ENCODE data around the gene UNKL.
A peak's percentile ranks its signal among the peaks of the same experiment; 100 is the strongest.

UNKL gene

GRCh38 chr16:1367486-1368174, 46.9 kb downstream of the UNKL start:
- Mint-ChIP-seq H3K27ac (no peak overlapping the region), H3K9me3 (no peaks in the 10 kb centered on the region), H3K4me1 (peaks cover 7% of the 10 kb centered on the region), H3K27me3 (ENCODE audit: low read depth, poor library complexity) (no peaks in the 10 kb centered on the region), H3K4me3 (no peak overlapping the region), H3K36me3 (ENCODE audit: low read depth) (peaks cover 8% of the 10 kb centered on the region)
- no peak for TF ChIP-seq CTCF (IDR thresholded peaks at IDR 0.05)
- no peak for DNase-seq

- no peak for DNase-seq
- H3K27ac Mint-ChIP-seq, result no peak overlapping the region
- no peaks in the 10 kb centered on the region for H3K27me3 Mint-ChIP-seq (ENCODE audit: low read depth, poor library complexity)
- H3K9me3 Mint-ChIP-seq, result no peaks in the 10 kb centered on the region
- peaks cover 8% of the 10 kb centered on the region for H3K36me3 Mint-ChIP-seq (ENCODE audit: low read depth)
- peaks cover 7% of the 10 kb centered on the region for H3K4me1 Mint-ChIP-seq
- no peak overlapping the region for H3K4me3 Mint-ChIP-seq
- TF ChIP-seq CTCF (IDR thresholded peaks at IDR 0.05), result no peak
Measured at GRCh38 chr16:1366712-1367299, 47.7 kb downstream of the UNKL start.

GRCh38 chr16:1366060-1366711, 48.3 kb downstream of the UNKL start:
- DNase-seq, result no peak
- Mint-ChIP-seq H3K36me3 (ENCODE audit: low read depth) (peaks cover 8% of the 10 kb centered on the region), H3K27me3 (ENCODE audit: low read depth, poor library complexity) (no peaks in the 10 kb centered on the region), H3K9me3 (no peaks in the 10 kb centered on the region), H3K4me1 (peaks cover 7% of the 10 kb centered on the region), H3K27ac (no peak overlapping the region), H3K4me3 (no peak overlapping the region)
- TF ChIP-seq CTCF (IDR thresholded peaks at IDR 0.05), result no peak

GRCh38 chr16:1364510-1364909, 50.0 kb downstream of the UNKL start:
- peaks cover 9% of the 10 kb centered on the region for H3K36me3 Mint-ChIP-seq (ENCODE audit: low read depth)
- H3K27ac Mint-ChIP-seq, result no peak overlapping the region
- TF ChIP-seq CTCF (IDR thresholded peaks at IDR 0.05), result no peak
- H3K27me3 Mint-ChIP-seq (ENCODE audit: low read depth, poor library complexity), result no peaks in the 10 kb centered on the region
- H3K9me3 Mint-ChIP-seq, result no peaks in the 10 kb centered on the region
- peaks cover 7% of the 10 kb centered on the region for H3K4me1 Mint-ChIP-seq
- no peak overlapping the region for H3K4me3 Mint-ChIP-seq
- no peak for DNase-seq

- peaks cover 13% of the 10 kb centered on the region for H3K36me3 Mint-ChIP-seq (ENCODE audit: low read depth)
- no peaks in the 10 kb centered on the region for H3K27me3 Mint-ChIP-seq (ENCODE audit: low read depth, poor library complexity)
- peaks cover 7% of the 10 kb centered on the region for H3K4me1 Mint-ChIP-seq
- peak; percentile 78 for TF ChIP-seq CTCF (IDR thresholded peaks at IDR 0.05)
- no peaks in the 10 kb centered on the region for H3K9me3 Mint-ChIP-seq
- peak overlapping the region; percentile 36 for H3K27ac Mint-ChIP-seq
- no peak overlapping the region for H3K4me3 Mint-ChIP-seq
- DNase-seq, result peak; percentile 75
Measured at GRCh38 chr16:1363501-1364041, 50.9 kb downstream of the UNKL start.

Data from nephron progenitor cell (in vitro differentiated cells).